ENCODE results near the gene BMERB1.

DNA sequence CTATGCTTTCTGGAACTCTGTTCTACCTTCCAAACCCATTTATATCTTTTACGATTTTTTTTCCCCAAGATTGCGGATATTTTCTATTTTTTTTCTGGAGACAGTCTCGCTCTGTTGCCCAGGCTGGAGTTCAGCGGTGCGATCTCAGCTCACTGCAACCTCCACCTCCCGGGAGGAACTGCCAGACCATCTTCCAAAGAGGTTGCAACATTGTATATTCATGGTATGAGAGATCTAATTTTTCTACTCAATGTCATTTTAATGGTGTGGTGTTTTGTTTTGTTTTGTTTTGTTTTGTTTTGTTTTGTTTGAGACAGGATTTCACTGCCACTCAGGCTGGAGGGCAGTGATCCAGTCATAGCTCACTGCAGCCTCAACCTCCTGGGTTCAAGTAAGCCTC is 8.5 kb upstream of the BMERB1 start:
- TF ChIP-seq, protein P1, sequence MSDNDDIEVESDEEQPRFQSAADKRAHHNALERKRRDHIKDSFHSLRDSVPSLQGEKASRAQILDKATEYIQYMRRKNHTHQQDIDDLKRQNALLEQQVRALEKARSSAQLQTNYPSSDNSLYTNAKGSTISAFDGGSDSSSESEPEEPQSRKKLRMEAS (IDR thresholded peaks at IDR 0.05; ENCODE audit: low read depth, low read length), result no peak
- TF ChIP-seq, protein P2, sequence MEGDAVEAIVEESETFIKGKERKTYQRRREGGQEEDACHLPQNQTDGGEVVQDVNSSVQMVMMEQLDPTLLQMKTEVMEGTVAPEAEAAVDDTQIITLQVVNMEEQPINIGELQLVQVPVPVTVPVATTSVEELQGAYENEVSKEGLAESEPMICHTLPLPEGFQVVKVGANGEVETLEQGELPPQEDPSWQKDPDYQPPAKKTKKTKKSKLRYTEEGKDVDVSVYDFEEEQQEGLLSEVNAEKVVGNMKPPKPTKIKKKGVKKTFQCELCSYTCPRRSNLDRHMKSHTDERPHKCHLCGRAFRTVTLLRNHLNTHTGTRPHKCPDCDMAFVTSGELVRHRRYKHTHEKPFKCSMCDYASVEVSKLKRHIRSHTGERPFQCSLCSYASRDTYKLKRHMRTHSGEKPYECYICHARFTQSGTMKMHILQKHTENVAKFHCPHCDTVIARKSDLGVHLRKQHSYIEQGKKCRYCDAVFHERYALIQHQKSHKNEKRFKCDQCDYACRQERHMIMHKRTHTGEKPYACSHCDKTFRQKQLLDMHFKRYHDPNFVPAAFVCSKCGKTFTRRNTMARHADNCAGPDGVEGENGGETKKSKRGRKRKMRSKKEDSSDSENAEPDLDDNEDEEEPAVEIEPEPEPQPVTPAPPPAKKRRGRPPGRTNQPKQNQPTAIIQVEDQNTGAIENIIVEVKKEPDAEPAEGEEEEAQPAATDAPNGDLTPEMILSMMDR (IDR thresholded peaks at IDR 0.05; ENCODE audit: low read depth, low read length), result no peak

All from NB4 (cell line).